ENCODE data around the gene CFAP119. TPM values are rescaled to one million over a fixed set of nuclear protein-coding genes. Genes with fewer than 3 reads are reported as not detected.

Gene CFAP119
- total and polyA plus RNA-seq, 2 donors (not counting 3 experiments of a cell fraction or from before 2014, with no cell fraction given): 6.5 to 9.5 TPM

GRCh38 chr16:30750201-30750600, 11.7 kb downstream of the CFAP119 start:
- no peak overlapping the region for H3K9ac ChIP-seq (replicated peaks; ENCODE audit: extremely low read depth, insufficient read depth, low read length)
- dilution Hi-C loops (cut with MboI; ENCODE audit: extremely low pct_ligation_motif_present, low sequenced_read_pairs) (no loop called here), intact Hi-C loops (cut with micrococcal nuclease) (no loop called here)
- TF ChIP-seq EZH2 (IDR thresholded peaks at IDR 0.05; ENCODE audit: borderline replicate concordance, low read depth, low read length, severe bottlenecking): no peak
- TF ChIP-seq GATA2 (IDR thresholded peaks at IDR 0.05; ENCODE audit: insufficient read depth, insufficient read length, low read depth, low read length): no peak
- no peak for TF ChIP-seq POLR2A (IDR thresholded peaks at IDR 0.05; ENCODE audit: low read depth, low read length)
- no peak for TF ChIP-seq FOS (IDR thresholded peaks at IDR 0.05; ENCODE audit: borderline replicate concordance, insufficient read depth, low read length)
- TF ChIP-seq, protein P1, sequence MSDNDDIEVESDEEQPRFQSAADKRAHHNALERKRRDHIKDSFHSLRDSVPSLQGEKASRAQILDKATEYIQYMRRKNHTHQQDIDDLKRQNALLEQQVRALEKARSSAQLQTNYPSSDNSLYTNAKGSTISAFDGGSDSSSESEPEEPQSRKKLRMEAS (IDR thresholded peaks at IDR 0.05; ENCODE audit: insufficient read depth, insufficient read length): no peak
- TF ChIP-seq POLR2AphosphoS5 (IDR thresholded peaks at IDR 0.05; ENCODE audit: insufficient read depth, low read depth, low read length): no peak
- TF ChIP-seq JUN (IDR thresholded peaks at IDR 0.05; ENCODE audit: borderline replicate concordance, insufficient read depth, insufficient read length, low read depth): no peak
- TF ChIP-seq MYC (IDR thresholded peaks at IDR 0.05; ENCODE audit: low read depth, low read length): no peak
- TF ChIP-seq CTCF (IDR thresholded peaks at IDR 0.05; ENCODE audit: extremely low read depth in 1 of 2, insufficient read depth in 1 of 2, low read depth in 1 of 2, low read length in 2 of 2): no peak
- no peaks in the 10 kb centered on the region for H3K27me3 ChIP-seq (ENCODE audit: control insufficient read depth in 2 of 2, insufficient read depth in 2 of 2, low read length in 2 of 2)
- H3K27ac ChIP-seq (ENCODE audit: insufficient read depth, low read depth, low read length): no peak overlapping the region
- H3K36me3 ChIP-seq (ENCODE audit: control insufficient read depth in 2 of 2, extremely low read depth in 1 of 2, insufficient read depth in 2 of 2, low read length in 2 of 2): peaks cover 3 to 19% of the 10 kb centered on the region in 2 experiments
- H3K4me2 ChIP-seq (ENCODE audit: insufficient read depth, low read length): no peak overlapping the region
- ChIA-PET POLR2A (no interaction called here), CTCF (interaction anchor here (1.4 kb wide), 1 partner anchor 19 kb away, joined by 3 read pairs; no protein-coding TSS in a partner anchor)
- DNase-seq (ENCODE audit: low read depth, low spot score) (no peak), FAIRE-seq (no peak)
- H3K9me1 ChIP-seq (replicated peaks; ENCODE audit: control insufficient read depth, extremely low read depth, insufficient read depth, low read length): no peaks in the 10 kb centered on the region
- peaks cover 7% of the 10 kb centered on the region for H3K4me1 ChIP-seq (ENCODE audit: control insufficient read depth, extremely low read depth, insufficient read depth, low read length)
- H3K9me3 ChIP-seq (replicated peaks; ENCODE audit: control insufficient read depth, insufficient read depth, low read length): no peaks in the 10 kb centered on the region
- H3K4me3 ChIP-seq (replicated peaks in 1 of 3; ENCODE audit: insufficient read depth in 1 of 3, low read depth in 1 of 3, low read length in 3 of 3): no peak overlapping the region
- BruUV-seq (replicated peaks): no TSS peak
- peaks cover 17% of the 10 kb centered on the region for H3K79me2 ChIP-seq (ENCODE audit: control insufficient read depth, insufficient read depth, low read length)
- H4K20me1 ChIP-seq (replicated peaks; ENCODE audit: control insufficient read depth, extremely low read depth, insufficient read depth, low read length): no peaks in the 10 kb centered on the region
- H2AFZ ChIP-seq (ENCODE audit: low read depth, low read length): no peak overlapping the region

Data from endothelial cell of umbilical vein (primary cell).